Gastrocnemius medialis (tissue), 4 donors: ENCODE results near the gene KIFC3. TPM values are rescaled to one million over a fixed set of nuclear protein-coding genes. Genes with fewer than 3 reads are reported as not detected.

ENCODE experiments used
- ATAC-seq, 2 donors: fragments of 150-250 bp; one replicate each; pipeline ENCODE4 v1.9.1; 2016
- DNase-seq, 2 donors: peaks; one replicate each; pipeline ENCODE4 v3.0.0-alpha.2; 2019
- H3K27ac ChIP-seq, 4 donors: fragments of 200-600 bp; sonication (generic); 1 replicate in 1 of 4; 2 replicates in 3 of 4; pipeline ENCODE4 v1.5.1; 2016 to 2018; ENCODE audit warnings: mild to moderate bottlenecking in 2 of 4, moderate library complexity in 1 of 4
- H3K27me3 ChIP-seq, 3 donors: fragments of 200-600 bp; sonication (generic) in 2 of 3; 1 replicate in 1 of 3; 2 replicates in 2 of 3; pipeline versions ENCODE4 v1.5.1 to v1.6.0; 2016 to 2019; ENCODE audit warnings: mild to moderate bottlenecking in 1 of 3, moderate library complexity in 1 of 3
- H3K36me3 ChIP-seq, 2 donors: fragments of 200-600 bp; sonication (generic) in 1 of 2; one replicate each; pipeline ENCODE4 v1.5.1; 2017 to 2018
- H3K4me1 ChIP-seq, 2 donors: fragments of 200-600 bp; sonication (generic) in 1 of 2; one replicate each; pipeline ENCODE4 v1.5.1; 2016 to 2017; ENCODE audit warnings: mild to moderate bottlenecking in 2 of 2
- H3K4me3 ChIP-seq, 4 donors: fragments of 200-600 bp; sonication (generic) in 3 of 4; 1 replicate in 1 of 4; 2 replicates in 3 of 4; pipeline ENCODE4 v1.5.1; 2016 to 2019; ENCODE audit warnings: mild to moderate bottlenecking in 2 of 4
- H3K9me3 ChIP-seq, 3 donors: fragments of 200-600 bp; sonication (generic) in 2 of 3; 1 replicate in 1 of 3; 2 replicates in 2 of 3; pipeline ENCODE4 v1.5.1; 2016 to 2019
- POLR2A ChIP-seq, 2 donors: fragments of 450-650 bp; IDR thresholded peaks; one replicate each; pipeline ENCODE4 v1.6.1; 2017; ENCODE audit warnings: antibody characterized with exemption in 2 of 2, mild to moderate bottlenecking in 2 of 2, moderate library complexity in 2 of 2
- in situ Hi-C, 4 donors: fragments of 200-750 bp; cut with MboI; loops; one replicate each; pipeline versions ENCODE4 v1.15.0 to v1.8.0; 2017; ENCODE audit warnings: low sequenced_read_pairs in 4 of 4
- intact Hi-C: fragments of 100-400 bp; cut with DNase I; formaldehyde crosslinking; loops from one replicate; pipeline ENCODE4 v1.15.1; 2023; ENCODE audit warnings: low total_unique reads
- total RNA-seq, 4 donors: library from RNA; depleted of rRNA; stranded (reverse); fragments of >200 nt; gene quantifications; one replicate each; pipeline versions ENCODE4 v1.1.0 to v1.2.3, GENCODE V29; 2016
- TF ChIP-seq, protein P1 (sequence below), 5 experiments: fragments of 450-650 bp in 3 of 5; fragments of 200-600 bp in 2 of 5; sonication (generic) in 2 of 5; IDR thresholded peaks in 4 of 5; conservative IDR thresholded peaks in 1 of 5; 1 replicate in 4 of 5; 2 replicates in 1 of 5; pipeline ENCODE4 v1.5.1; 2016 to 2019; ENCODE audit warnings: antibody characterized with exemption in 5 of 5, mild to moderate bottlenecking in 3 of 5, moderate library complexity in 3 of 5

The KIFC3 gene
- total RNA-seq, 4 donors from 2014 or later = 2.1 to 12.0 (median 3.2) TPM

DNA sequence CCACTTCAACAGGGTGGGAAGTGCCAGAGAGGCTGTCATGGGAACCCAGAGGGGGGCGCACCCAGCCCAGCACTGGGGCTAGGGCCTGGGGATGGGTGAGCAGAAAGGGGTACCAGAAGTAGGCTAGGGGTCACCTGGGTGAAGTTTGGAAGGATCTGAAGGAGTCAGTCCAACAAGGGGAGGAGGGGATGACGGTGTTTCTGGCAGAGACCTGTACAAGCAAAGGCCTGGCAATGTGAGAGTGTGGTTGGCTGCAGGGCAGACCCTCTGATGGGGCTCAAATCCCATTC lies 80.1 kb downstream of the KIFC3 start:
- ATAC-seq = no peak
- intact Hi-C loops = loop anchor here (5.0 kb wide), 1 partner anchor 145 kb away; no protein-coding TSS in a partner anchor
- in situ Hi-C loops = no loop called here

DNA sequence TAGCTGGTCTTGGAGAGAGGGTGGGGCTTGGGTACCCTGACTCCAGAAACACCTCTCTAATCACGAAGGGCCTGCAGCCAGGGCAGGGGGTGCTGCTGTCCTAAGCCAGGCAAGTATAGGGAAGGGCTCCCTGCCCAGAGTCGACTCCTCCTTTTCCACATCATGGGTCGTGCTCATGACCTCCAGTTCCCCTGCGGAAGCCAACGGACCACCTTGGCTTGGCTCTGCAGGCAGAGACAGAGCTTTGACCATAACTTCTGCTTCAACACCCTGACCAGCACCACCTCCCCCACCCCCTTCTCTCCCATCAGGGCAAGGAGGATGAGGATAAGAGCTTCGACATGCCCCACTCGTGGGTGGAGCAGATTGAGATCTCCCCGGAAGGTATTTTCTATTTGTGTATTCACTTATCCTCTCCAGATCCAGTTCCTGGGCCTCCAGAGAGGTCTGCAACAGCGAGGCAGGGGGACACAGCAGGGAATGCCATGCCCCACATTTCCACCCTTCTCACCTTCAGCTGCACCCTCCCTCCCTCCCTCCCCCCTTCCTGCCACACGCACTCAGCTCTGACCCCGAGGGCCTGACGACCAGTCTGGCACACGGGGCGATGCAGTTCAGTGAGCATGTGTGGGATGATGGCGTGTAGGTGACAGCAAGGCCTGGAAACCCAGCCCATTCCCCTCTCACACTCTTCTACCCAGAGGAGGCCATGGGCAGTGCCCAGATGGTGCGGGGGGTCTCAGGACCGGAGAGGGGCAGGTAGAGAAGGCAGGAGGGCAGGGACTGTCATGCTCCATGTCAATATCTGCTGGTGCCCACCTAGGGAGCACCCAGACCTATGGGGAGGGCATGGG lies 80.7 kb downstream of the KIFC3 start:
- Histone ChIP-seq H3K36me3 (no peaks in the 10 kb centered on the region), H3K9me3 (no peaks in the 10 kb centered on the region), H3K27ac (no peak overlapping the region), H3K27me3 (no peaks in the 10 kb centered on the region), H3K4me1 (no peaks in the 10 kb centered on the region), H3K4me3 (no peak overlapping the region)
- intact Hi-C loops = loop anchor here (5.0 kb wide), 1 partner anchor 144 kb away; no protein-coding TSS in a partner anchor
- ATAC-seq = no peak
- in situ Hi-C loops = no loop called here
- TF ChIP-seq, protein P1, sequence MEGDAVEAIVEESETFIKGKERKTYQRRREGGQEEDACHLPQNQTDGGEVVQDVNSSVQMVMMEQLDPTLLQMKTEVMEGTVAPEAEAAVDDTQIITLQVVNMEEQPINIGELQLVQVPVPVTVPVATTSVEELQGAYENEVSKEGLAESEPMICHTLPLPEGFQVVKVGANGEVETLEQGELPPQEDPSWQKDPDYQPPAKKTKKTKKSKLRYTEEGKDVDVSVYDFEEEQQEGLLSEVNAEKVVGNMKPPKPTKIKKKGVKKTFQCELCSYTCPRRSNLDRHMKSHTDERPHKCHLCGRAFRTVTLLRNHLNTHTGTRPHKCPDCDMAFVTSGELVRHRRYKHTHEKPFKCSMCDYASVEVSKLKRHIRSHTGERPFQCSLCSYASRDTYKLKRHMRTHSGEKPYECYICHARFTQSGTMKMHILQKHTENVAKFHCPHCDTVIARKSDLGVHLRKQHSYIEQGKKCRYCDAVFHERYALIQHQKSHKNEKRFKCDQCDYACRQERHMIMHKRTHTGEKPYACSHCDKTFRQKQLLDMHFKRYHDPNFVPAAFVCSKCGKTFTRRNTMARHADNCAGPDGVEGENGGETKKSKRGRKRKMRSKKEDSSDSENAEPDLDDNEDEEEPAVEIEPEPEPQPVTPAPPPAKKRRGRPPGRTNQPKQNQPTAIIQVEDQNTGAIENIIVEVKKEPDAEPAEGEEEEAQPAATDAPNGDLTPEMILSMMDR (IDR thresholded peaks at IDR 0.05 in 4 of 5, conservative IDR thresholded peaks at IDR 0.05 in 1 of 5) = no peak
- no peak for TF ChIP-seq POLR2A (IDR thresholded peaks at IDR 0.05)
- DNase-seq = no peak

More for the DNA sequence above, 80.1 kb downstream of the KIFC3 start:
- no peak overlapping the region for H3K4me3 ChIP-seq
- no peaks in the 10 kb centered on the region for H3K9me3 ChIP-seq
- no peaks in the 10 kb centered on the region for H3K27me3 ChIP-seq
- no peaks in the 10 kb centered on the region for H3K4me1 ChIP-seq
- H3K36me3 ChIP-seq = no peaks in the 10 kb centered on the region
- TF ChIP-seq POLR2A (IDR thresholded peaks at IDR 0.05) = no peak
- TF ChIP-seq, protein P1 (IDR thresholded peaks at IDR 0.05 in 4 of 5, conservative IDR thresholded peaks at IDR 0.05 in 1 of 5) = no peak
- no peak overlapping the region for H3K27ac ChIP-seq
- no peak for DNase-seq

DNA sequence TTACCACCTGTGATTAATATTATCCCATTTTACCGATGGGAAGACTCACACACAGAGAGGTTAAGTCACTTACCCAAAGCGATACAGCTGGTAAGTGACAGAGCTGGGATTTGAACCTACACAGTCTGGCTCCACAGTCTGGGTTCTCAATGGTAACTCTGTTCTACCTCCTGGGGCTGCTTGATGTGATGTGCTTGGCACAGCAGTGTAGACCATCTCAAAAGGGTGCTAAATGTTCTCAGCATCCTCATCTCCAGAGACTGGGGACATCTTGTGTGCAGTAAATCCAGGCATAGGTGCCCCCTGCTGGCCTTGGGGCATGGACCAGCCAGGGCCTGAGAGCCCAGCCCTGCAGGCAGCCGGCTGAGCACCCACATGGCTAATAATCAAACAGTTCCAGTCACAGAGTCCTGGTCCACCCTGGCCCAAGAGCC lies 82.1 kb downstream of the KIFC3 start:
- no peak for DNase-seq
- H3K36me3 ChIP-seq = no peaks in the 10 kb centered on the region
- ATAC-seq = no peak
- in situ Hi-C loops = no loop called here
- no peaks in the 10 kb centered on the region for H3K4me1 ChIP-seq
- H3K27ac ChIP-seq = no peak overlapping the region
- TF ChIP-seq, protein P1 (IDR thresholded peaks at IDR 0.05 in 4 of 5, conservative IDR thresholded peaks at IDR 0.05 in 1 of 5) = peak in 2 of 5 experiments; percentile 34 to 39
- no peak for TF ChIP-seq POLR2A (IDR thresholded peaks at IDR 0.05)
- intact Hi-C loops = loop anchor here (5.0 kb wide), 1 partner anchor 143 kb away; no protein-coding TSS in a partner anchor
- H3K4me3 ChIP-seq = no peak overlapping the region
- H3K27me3 ChIP-seq = no peaks in the 10 kb centered on the region
- H3K9me3 ChIP-seq = no peaks in the 10 kb centered on the region

DNA sequence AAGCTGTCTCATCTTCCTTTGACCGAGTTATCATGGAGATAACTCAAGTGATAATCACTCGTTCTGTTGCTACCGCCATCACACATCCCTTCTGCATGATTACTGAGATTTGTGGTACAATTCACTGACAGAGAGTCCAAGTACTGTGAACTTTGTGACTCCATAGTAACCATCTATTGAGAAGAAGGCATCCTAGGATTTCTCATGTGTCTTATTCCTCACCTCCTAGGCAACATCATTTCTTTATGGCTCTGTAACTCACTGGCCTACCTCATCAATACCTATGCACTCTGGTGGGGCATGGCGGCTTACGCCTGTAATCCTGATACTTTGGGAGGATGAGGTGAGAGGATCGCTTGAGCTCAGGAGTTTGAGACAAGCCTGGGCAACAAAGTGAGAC lies 88.2 kb downstream of the KIFC3 start:
- Histone ChIP-seq H3K27ac (no peak overlapping the region), H3K27me3 (no peaks in the 10 kb centered on the region), H3K4me1 (no peaks in the 10 kb centered on the region), H3K36me3 (no peaks in the 10 kb centered on the region), H3K4me3 (no peak overlapping the region), H3K9me3 (no peaks in the 10 kb centered on the region)
- TF ChIP-seq POLR2A (IDR thresholded peaks at IDR 0.05) = no peak
- TF ChIP-seq, protein P1 (IDR thresholded peaks at IDR 0.05 in 4 of 5, conservative IDR thresholded peaks at IDR 0.05 in 1 of 5) = no peak
- intact Hi-C loops (no loop called here), in situ Hi-C loops (no loop called here)
- ATAC-seq (no peak), DNase-seq (no peak)
